HG03045 (cell line): ENCODE results near the gene GALR2.
"Not testable (repeated sequence)": the region's sequence is repeated elsewhere in the genome, so short reads cannot be mapped to it uniquely, and the experiment has no call there.

Source experiments
- ATAC-seq: cut with Tn5 transposase; IDR thresholded peaks from one replicate; pipeline ENCODE4 v1.9.1; 2021; ENCODE audit warnings: mild to moderate bottlenecking, moderate library complexity; ENCODE audit not compliant: unreplicated experiment

GALR2 gene

GRCh38 chr17:76049836-76050537, 24.6 kb upstream of the GALR2 start:
- ATAC-seq: no peak

DNA sequence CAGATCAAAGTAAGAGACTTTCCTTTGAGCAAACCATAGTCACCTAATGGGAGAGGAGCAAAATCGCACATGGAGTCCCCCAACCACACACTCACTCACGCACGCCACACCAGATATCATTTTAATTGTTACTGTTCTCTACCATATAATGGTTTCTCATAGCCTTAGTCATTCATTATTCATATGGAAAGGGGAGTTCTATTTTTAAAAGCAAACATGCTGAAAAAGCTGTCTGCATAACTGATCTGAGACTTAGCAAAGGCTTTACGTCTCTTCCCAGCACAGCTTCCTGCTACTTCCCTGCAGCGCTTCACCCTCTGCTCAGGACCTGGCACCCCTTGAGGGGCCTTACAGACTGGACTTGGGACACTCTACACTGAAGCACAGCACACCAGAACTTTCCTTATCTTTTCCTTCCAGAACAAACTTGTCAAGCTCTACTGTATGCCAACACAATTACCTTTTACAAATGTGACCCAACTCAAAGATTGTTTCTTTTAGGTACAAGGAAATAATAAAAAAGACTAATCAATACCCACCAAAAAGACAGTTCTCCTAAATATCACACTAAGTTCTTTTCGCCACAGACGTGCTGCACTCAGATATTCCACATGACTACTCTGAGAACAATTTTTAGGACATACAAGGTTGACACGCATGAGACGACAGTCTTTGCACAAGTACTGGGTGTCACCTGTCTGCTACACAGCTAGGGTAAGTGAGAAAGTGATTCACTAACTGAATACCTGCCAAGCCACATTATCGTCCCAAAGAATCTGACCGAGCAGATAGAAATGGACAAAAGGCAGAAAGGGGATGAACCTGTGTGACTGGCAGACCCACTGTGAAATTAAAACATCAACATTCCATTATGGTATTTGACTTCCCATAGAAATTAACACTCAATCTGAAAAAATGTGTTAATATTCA, 23.8 kb upstream of the GALR2 start:
- ATAC-seq: no peak

DNA sequence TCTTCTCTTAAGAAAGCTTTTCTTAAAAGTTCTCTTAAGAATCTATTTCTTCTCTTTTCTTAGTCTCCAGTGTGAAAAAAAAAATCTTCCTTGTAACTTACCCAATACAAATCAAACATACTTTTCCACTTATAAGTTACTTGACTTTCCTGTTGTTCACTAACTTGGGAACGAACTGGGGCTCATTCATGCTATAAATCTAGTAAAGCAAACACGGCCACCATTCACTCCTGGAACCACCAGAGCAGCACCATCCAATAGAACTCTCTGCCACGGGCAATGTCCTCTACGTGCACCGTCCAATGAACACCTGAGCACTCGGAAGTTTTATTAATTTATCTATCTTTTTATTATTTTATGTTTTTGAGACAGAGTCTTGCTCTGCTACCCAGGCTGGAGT, 23.0 kb upstream of the GALR2 start:
- ATAC-seq: no peak

- no peak for ATAC-seq
These were observed 21.1 kb upstream of the GALR2 start for GRCh38 chr17:76053246-76054111.

- no peak for ATAC-seq
These were observed 20.5 kb upstream of the GALR2 start for GRCh38 chr17:76054112-76054476.

- ATAC-seq: no peak
These were observed 17.7 kb upstream of the GALR2 start for GRCh38 chr17:76056882-76057281.

DNA sequence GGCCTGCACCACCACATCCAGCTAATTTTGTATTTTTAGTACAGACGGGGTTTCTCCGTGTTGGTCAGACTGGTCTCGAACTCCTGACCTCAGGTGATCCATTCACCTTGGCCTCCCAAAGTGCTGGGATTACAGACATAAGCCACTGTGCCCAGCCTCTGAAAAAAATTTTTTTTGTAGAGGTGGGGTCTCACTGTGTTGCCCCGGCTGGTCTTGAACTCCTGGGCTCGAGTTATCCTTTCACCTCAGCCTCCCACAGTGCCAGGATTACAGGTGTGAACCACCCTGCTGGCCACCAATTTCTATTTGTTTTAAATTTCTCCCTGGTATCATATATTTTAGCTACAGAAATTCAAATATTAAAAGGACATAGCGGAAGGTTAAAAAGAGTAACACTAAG, 16.3 kb upstream of the GALR2 start:
- ATAC-seq: not testable (repeated sequence)

DNA sequence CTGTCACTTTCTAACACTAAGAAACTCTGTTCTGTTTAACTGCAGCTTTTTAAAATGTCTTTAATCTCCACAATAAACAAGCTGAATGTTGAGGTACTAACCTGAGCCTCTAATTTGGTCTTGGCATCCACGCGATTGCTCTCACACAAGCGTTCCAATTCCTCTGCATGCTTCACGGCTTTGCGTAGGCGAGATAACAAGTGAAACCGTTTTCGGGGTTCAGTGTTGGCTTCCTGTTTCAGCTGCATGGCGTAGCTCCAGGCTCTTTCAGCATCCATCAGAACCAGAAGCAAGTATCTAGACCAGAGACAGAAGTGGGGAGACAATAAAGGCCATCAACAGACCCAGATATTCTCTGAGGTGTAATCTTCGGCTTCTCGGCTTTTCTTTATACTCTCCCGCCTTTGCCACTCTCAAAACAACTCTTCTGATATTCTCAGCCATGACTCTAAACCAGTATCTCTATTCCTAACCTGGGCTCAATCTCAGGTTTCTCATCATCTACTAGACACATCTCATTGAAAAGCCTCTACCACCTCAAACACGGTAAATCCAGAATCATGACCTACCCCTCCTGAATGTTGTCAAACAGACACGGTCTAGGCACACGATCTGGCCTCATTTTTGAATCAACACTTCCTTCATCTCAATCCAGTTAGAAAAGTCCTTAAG, 10.6 kb upstream of the GALR2 start:
- ATAC-seq: no peak

- ATAC-seq: no peak
These were observed 8.8 kb upstream of the GALR2 start for GRCh38 chr17:76065775-76066174.

DNA sequence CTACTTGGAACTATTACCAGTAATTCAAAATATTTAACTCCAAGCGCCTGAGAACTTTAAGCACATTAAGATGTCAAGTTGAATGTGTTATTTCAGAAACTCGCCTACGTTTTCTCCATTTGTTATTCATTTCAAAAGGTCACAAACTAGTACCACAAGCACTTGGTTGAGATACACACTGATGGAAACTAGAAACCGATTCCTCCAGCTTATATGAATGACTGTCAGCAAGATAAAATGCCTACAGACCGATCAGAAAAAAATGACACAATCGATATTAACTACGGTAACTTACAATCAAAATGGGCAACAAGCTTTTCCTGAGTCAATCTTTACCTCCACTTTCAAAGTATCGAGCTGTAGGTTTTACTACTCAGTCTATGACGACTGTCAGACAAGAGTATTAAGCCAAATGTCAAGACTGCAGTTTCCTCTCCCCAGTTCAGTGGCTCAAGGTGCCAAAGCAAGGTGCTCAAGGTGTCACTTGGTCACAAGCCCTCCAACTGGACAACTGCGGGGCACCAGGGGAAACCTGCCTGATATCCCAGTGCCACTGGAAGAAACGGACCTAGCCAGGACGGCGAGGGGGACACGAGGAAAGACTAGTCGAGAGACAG, 2.9 kb upstream of the GALR2 start:
- ATAC-seq: no peak

- ATAC-seq: peak; percentile 88
These were observed 2.3 kb upstream of the GALR2 start, which contains the start of gene SRP68 for GRCh38 chr17:76072148-76072858. SRP68 (minus strand) TSS chr17:76072517; CDS start chr17:76072491, 26 bp downstream.

GRCh38 chr17:76075364-76076145, 974 bp downstream of the GALR2 start:
- no peak for ATAC-seq

GRCh38 chr17:76076146-76076764, 1.7 kb downstream of the GALR2 start:
- no peak for ATAC-seq

GRCh38 chr17:76076765-76077583, 2.4 kb downstream of the GALR2 start:
- no peak for ATAC-seq

DNA sequence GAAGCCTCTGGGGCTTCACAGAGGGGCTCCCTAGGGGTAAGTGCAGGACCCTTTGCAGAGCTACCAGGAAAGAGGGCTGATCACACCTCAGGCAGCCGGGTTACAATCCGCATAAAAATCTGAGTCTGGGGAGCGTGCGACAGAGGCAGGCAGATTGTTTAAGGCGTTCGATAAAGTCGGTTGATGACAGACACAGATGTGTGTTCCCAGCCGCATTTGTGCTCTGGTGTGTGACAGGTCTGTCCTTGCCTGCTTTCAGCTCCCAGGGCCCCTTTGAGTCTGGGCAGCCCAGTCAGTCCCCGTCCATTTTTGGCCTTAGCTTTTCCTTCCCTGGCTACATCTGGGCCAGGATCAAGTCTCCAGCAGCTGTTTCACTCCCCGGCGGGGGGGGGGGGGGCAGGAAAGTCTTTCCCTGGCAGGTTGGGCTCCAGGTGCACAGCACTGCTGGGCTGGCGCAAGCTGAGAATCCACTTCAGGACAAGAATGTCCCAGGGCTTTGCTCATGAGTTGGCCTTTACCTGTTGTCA, 3.1 kb downstream of the GALR2 start:
- no peak for ATAC-seq

DNA sequence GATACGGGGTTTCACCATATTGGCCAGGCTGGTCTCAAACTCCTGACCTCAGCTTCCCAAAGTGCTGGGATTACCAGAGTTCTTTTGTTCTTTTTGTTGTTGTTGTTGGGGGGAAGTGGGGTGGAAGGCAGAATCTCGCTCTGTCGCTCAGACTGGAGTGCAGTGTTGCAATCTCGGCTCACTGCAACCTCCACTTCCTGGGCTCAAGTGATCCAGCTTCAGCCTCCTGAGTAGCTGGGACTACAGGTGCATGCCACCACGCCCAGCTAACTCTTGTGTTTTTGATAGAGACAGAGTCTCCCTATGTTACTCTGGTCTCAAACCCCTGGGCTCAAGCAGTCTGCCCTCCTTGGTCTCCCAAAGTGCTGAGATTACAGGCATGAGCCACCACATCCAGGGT, 3.8 kb downstream of the GALR2 start:
- ATAC-seq: not testable (repeated sequence)

DNA sequence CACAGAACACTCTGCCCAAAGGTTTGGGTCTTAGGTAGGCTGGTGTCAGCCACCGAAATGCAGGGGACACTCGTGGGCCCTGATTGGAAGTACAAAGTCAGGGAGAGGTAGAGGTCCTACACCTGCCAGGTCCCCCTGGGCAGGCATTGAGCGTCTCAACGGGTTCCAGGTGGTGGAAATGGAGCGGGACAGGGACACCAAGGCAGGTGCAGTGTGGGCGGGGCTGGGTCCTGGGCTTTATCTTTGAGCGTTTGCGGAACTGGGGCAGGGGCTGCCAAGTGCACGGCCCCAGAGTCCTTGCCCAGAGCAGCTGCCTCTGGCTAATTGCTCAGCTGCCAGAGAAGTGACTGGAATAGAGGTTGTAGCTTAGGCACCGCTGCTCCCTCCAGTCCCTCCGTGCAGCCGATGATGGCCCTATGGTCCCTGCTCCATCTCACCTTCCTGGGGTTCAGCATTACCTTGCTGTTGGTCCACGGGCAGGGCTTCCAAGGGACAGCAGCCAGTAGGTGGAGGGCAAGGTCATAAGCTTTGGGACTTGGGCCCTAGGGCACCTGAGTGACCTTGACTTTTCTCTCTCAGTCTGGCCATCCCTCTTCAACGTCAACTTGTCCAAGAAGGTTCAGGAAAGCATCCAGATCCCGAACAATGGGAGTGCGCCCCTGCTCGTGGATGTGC, 4.4 kb downstream of the GALR2 start, which contains the start of gene ZACN:
TSS of gene ZACN (plus strand) at position 323 of the 675 bp plus-strand sequence. CDS start at position 406, 83 bp downstream.
- ATAC-seq: no peak
